Panc1 (cell line): ENCODE data around the gene TMTC3.

Experiments
- CTCF ChIP-seq: fragments of 450-650 bp; IDR thresholded peaks from 2 replicates; pipeline ENCODE4 v1.5.1; 2017; ENCODE audit warnings: mild to moderate bottlenecking
- POLR2AphosphoS5 ChIP-seq: IDR thresholded peaks from 2 replicates; pipeline ENCODE4 v1.6.1; 2012; ENCODE audit warnings: mild to moderate bottlenecking, low read depth, low read length, moderate library complexity
- SIN3A ChIP-seq: IDR thresholded peaks from 2 replicates; pipeline ENCODE4 v1.6.1; 2012; ENCODE audit warnings: low read depth, mild to moderate bottlenecking, low read length, moderate library complexity, borderline replicate concordance; ENCODE audit not compliant: insufficient read depth
- TCF7L2 ChIP-seq: IDR thresholded peaks from 2 replicates; pipeline ENCODE4 v1.6.1; 2011; ENCODE audit warnings: mild to moderate bottlenecking, low read depth, low read length, inconsistent platforms

GRCh38 chr12:88142610-88142991 lies 494 bp downstream of the TMTC3 start:
- TF ChIP-seq CTCF (no peak), TCF7L2 (no peak), SIN3A (no peak), POLR2AphosphoS5 (no peak)
